ENCODE measurements around the gene MARVELD2. TPM values are rescaled to one million over a fixed set of nuclear protein-coding genes. Genes with fewer than 3 reads are reported as not detected.

Gene MARVELD2
- total and polyA plus RNA-seq, 2 of the 13 experiments (the other 11 are each of a cell fraction or from before 2014, with no cell fraction given): 11.1 to 15.4 TPM

- TF ChIP-seq HNF1A (IDR thresholded peaks at IDR 0.05; ENCODE audit: low read depth) (no peak), HNF1A (CRISPR knock-in tag; IDR thresholded peaks at IDR 0.05; ENCODE audit: borderline replicate concordance) (0 out of 2 replicates have a peak, but pooled peaks have one; percentile 33), REXO4 (CRISPR knock-in tag; IDR thresholded peaks at IDR 0.05; ENCODE audit: borderline replicate concordance) (0 out of 2 replicates have a peak, but pooled peaks have one; percentile 62), ZNF503 (CRISPR knock-in tag; IDR thresholded peaks at IDR 0.05) (peak; percentile 28; the same call in 1 of the 2 replicates), ZNF563 (CRISPR knock-in tag; IDR thresholded peaks at IDR 0.05) (no peak; the same call in 1 of the 2 replicates), BCL6 (CRISPR knock-in tag; IDR thresholded peaks at IDR 0.05) (0 out of 2 replicates have a peak, but pooled peaks have one; percentile 44), CSRNP2 (CRISPR knock-in tag; conservative IDR thresholded peaks at IDR 0.05; ENCODE audit: low read depth) (no peak), NFATC3 (CRISPR knock-in tag; IDR thresholded peaks at IDR 0.05) (no peak), HMG20A (CRISPR knock-in tag; IDR thresholded peaks at IDR 0.05; ENCODE audit: borderline replicate concordance) (no peak), ZNF691 (CRISPR knock-in tag; IDR thresholded peaks at IDR 0.05; ENCODE audit: borderline replicate concordance, low read depth) (0 out of 2 replicates have a peak, but pooled peaks have one; percentile 68), MZF1 (CRISPR knock-in tag; IDR thresholded peaks at IDR 0.05; ENCODE audit: borderline replicate concordance) (no peak; the same call in 1 of the 2 replicates), KLF15 (CRISPR knock-in tag; IDR thresholded peaks at IDR 0.05; ENCODE audit: borderline replicate concordance) (peak; percentile 52; the same call in 1 of the 2 replicates)
- TF ChIP-seq, protein P1, sequence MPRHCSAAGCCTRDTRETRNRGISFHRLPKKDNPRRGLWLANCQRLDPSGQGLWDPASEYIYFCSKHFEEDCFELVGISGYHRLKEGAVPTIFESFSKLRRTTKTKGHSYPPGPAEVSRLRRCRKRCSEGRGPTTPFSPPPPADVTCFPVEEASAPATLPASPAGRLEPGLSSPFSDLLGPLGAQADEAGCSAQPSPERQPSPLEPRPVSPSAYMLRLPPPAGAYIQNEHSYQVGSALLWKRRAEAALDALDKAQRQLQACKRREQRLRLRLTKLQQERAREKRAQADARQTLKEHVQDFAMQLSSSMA (CRISPR knock-in tag; IDR thresholded peaks at IDR 0.05): 0 out of 2 replicates have a peak, but pooled peaks have one; percentile 62
- TF ChIP-seq, protein P2, sequence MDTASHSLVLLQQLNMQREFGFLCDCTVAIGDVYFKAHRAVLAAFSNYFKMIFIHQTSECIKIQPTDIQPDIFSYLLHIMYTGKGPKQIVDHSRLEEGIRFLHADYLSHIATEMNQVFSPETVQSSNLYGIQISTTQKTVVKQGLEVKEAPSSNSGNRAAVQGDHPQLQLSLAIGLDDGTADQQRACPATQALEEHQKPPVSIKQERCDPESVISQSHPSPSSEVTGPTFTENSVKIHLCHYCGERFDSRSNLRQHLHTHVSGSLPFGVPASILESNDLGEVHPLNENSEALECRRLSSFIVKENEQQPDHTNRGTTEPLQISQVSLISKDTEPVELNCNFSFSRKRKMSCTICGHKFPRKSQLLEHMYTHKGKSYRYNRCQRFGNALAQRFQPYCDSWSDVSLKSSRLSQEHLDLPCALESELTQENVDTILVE (CRISPR knock-in tag; IDR thresholded peaks at IDR 0.05): no peak
- TF ChIP-seq, protein P3, sequence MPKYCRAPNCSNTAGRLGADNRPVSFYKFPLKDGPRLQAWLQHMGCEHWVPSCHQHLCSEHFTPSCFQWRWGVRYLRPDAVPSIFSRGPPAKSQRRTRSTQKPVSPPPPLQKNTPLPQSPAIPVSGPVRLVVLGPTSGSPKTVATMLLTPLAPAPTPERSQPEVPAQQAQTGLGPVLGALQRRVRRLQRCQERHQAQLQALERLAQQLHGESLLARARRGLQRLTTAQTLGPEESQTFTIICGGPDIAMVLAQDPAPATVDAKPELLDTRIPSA (CRISPR knock-in tag; IDR thresholded peaks at IDR 0.05; ENCODE audit: borderline replicate concordance): peak; percentile 48; the same call in 1 of the 2 replicates
These were observed 78.6 kb downstream of the MARVELD2 start (continued) for GRCh38 chr5:69493396-69494133.

All from HepG2 (cell line).